ENCODE results near the gene TDRD3.
A peak's percentile ranks its signal among the peaks of the same experiment; 100 is the strongest.
"Not testable (repeated sequence)": the region's sequence is repeated elsewhere in the genome, so short reads cannot be mapped to it uniquely, and the experiment has no call there.

TDRD3 gene

DNA sequence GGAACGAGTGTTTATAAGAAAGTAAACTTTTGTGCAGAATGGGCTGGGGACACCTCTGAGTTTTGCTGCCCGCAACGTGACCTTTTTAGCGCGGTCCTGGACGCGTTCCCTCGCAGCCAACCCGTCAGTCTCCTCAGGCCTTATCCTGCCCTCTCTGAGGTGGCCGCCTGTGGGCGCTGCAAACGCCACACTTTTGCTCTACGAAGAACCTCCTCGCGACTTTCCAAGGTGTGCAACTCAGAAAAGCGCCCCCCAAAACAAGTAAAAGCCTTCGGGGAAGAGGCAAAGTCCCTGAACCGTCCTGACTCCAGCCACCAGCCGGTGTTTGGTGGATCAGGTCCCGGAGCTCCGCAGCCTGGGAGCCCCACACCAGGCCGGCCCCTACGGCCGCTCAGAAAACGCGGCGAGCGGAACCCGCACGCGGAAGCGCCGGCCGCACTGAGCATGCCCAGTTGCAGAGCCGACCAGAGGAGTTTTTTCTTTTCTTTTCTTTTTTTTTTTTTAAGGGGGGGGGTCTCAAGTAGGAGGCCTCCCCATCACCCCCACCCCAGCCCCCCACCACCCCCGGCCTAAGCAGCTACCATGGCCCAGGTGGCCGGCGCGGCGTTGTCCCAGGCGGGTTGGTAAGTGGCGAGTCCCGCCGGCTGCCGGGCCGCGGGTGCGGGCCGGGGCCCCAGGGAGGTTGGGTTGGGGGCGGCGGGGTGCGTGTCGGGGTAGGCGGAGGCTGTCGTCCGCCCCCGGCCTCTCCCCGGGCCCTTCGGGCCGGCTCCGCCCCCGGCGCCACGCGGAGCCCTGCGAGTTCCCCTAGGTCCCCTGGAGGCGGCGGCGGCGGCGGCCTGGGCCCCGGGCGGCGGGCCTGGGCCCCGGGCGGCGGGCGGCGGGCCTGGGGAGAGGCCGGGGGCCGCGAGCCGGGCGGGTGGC lies at the start of gene TDRD3:
TDRD3 (plus strand) TSS at position 438 of the 921 bp plus-strand sequence; CDS start at position 583, 145 bp downstream.
- peak; percentile 94 for DNase-seq

DNA sequence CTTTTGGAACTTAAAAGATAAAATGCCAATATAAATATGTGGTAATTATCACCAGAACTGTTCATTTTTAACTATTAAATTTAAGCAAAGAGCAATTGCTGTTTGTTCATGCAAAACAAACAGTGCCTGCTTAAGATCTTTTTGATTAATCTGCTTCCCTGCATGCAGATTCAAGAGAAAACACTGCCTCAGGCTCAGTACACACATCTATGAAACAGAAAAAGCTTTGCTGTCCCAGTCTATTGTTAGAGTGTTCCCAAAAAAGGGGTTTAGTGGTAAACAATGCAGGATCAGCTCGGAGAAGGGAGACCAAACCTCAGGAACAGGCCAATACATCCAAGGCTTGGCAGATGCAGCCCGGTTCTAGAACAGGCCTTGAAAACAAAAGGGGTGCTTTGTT lies 49.3 kb upstream of the TDRD3 start:
- DNase-seq = no peak

DNA sequence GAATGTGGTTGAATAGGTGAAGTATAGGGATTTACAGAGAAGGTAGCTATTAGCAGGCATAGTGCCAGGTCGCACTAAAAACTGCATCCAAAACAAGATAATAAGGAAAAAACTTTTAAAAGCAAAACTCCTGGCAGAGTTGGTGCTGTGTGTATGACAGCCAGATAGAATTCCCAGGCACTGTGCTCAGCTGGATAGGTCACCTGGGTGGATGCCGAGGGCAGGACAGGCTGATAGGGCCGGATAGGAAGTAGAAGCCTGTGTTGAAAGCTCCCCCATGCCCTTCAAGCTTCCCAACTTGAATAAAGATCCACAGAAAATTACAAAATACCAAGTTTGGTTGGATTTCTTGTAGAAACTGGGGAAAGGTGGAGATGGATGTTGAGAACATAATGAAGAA lies 48.9 kb upstream of the TDRD3 start:
- DNase-seq = no peak

DNA sequence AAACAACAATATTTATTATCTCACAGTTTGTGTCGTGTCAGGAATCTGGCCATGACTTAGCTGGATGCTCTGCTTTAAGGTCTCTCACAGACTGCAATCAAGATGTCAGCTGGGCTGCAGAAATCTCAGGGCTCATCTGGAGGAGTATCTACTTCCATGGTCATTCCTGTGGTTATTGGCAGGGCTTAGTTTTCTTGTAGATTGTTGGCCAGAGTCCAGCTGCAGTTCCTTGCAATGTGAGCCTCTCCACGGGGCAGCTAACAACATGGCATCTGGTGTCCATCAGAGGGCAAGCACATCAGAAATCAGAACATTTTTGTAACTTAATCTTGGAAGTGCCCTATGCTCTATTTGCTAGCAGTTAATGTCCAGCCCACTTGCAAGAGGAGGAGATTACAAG lies 45.7 kb upstream of the TDRD3 start:
- peak; percentile 20 for DNase-seq

DNA sequence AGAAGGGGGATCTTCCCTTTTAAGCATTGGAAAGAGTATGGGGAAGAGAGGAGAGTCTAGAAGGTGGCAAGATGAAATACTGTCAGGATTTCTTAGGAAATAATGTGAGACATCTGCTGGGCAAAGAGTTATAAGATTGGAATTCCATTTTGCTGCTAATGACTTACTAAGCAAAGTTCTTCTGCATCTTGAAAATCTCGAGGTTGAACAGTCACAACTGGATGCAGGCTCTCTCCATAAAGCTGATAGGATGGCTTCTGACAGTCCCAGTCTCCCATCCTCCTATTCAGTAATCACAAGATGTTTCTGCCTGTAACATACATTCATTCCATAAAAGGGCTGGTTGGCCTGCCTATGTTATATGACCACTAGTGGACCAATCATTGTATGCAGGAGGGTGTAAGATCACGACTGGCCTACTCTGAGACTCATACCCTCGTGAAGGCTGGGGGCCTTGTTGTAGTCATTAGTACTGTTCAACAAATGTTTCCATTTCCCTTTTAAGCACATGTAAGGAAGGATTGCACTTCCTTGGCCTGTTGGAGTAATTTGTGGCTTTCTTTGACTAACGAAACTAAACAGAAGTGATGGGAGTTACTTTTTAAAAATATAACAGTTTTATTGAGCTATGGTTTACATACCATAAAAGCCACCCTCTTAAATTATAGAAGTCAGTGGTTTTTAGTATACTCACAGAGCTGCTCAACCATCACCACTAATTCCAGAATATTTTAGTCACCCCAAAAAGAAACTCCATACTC lies 45.0 kb upstream of the TDRD3 start:
- no peak for DNase-seq

DNA sequence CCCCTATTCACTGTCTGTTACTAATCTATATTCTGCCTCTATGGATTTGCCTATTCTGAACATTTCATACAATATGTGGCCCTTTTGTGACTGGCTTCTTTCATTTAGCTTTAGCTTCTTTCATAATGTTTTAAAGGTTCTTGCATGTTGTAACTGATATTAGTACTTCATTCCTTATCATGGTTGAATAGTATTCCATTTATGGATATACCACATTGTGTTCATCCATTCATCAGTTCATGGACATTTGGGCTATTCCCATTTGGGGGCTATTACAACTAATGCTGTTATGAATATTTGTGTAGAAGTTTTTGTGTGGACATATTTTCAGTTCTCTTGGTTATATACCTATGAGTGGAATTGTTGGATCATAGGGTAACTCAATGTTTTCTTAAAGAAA lies 44.4 kb upstream of the TDRD3 start:
- no peak for DNase-seq

DNA sequence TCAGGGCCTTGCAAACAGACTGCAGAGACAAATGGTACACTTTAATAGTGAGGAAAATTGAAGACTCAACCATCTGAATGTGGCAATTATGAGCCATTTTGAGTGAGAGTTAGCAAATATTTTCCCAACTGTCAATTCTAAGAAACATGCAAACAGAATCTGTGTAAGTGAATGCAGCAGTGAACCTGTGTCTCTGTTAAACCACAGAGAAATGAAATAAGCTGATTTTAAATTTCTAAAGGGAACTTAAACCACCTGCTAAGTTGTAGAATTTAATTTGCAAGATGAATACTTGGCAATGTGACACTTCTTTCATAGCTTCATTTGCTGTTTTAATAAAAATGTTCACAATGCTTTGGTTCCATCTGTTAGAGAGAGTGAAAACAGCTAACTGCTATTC lies 42.0 kb upstream of the TDRD3 start:
- DNase-seq = no peak

DNA sequence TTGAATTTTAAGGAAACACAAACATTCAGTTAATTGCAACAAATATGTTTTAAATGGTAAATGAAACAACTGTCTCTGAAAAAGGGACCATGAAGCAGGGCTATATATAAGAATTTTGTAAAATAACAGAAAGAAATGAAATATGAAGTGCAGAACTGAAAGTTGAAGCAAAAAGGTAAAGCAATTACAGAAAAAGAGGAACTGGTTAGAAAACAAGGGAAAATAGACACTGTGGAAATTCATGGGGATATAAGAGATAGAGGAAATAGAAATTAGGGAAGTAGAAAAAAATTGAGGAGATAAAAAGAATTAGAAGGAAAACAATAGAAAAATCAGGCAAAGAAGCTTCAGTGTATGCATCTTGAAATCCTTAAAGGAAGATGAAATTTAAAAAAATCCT lies 40.0 kb upstream of the TDRD3 start:
- DNase-seq = no peak

DNA sequence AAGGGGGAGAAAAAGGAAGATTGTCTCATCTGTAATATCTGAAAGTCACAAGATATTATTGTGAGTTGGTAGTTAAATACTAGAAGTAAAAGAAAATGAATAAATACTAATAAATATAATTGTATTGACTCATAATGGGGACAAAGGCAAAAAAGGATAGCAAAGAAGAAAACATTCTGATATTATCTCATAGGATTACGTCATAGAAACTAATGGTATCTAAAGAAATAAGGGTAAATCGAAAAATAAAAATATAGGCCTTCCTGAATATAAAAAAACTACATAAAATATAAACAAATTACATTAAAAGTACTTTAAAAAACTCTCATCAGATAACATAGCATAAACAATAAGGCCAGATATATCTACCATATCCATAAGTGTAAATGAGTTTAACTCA lies 38.6 kb upstream of the TDRD3 start:
- no peak for DNase-seq

DNA sequence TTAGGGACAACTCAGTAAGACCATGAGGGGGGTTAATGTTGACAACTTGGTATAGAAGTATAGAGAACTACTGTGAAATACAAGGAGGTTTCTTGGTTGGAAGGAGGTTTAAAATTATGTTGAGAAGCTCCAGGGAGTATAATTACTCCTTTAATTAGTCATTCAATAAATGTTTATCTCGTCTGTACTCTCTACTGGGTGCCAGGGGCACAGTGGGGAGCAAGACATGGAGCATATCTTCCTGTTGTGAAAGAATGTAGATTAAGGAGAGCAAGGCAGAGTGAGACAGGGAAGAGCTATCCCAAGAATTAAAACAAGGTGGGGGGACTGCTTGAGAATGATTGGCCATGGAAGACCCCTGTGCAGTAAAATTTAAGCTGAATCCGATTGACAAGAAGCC lies 33.7 kb upstream of the TDRD3 start:
- DNase-seq = no peak

DNA sequence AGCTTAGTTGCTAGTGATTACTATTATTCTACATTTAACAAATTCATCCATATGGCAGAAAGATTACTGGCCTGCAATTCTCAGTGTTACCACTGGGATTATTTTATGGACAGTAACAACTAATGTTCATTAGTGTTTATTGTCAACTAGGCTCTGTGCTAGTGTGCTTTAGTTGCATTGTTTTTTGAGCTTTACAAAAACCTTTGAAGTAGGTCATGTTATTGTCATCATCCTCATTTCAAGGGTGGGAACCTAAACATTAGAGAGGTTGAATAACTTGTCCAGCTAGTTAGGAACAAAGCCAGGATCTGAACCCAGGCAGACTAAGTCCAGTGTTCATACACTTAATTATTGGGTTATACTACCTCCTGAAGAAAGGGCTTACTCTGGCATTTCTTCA lies 27.8 kb upstream of the TDRD3 start:
- DNase-seq = no peak

DNA sequence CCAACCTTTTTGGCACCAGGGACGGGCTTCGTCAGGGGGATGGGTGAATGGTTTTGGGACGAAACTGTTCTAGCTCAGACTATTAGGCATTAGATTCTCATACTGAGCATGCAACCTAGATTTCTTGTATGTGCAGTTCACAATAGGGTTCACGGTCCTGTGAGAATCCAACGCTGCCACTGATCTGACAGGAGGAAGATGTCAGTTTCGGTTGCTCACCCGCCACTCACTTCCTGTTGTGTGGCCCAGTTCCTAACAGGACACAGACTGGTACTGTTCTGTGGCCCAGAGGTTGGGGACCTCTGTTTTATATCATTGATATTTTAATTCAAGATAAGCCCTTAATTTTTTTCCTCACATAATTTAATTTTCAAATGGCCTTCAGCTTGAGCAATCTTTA lies 26.7 kb upstream of the TDRD3 start:
- no peak for DNase-seq

DNA sequence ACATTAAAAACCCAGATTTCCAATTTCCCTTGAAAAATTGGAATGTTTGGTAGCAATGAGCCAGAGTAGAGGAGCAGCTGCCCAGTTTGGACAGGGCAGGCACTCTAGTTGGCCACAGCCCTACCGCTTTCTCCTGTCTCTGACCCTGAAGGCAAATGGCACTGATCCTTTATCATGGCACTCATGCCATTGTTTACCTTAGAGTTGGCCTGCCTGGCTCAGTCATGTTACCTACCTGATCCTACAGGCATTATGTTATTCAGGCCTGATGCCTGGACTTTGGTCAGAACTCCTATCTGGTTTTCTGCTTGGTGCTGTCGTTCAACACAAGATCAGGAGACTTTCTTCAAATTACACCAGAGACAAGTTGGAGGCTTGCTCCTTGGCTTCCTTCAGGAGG lies 24.9 kb upstream of the TDRD3 start:
- no peak for DNase-seq

DNA sequence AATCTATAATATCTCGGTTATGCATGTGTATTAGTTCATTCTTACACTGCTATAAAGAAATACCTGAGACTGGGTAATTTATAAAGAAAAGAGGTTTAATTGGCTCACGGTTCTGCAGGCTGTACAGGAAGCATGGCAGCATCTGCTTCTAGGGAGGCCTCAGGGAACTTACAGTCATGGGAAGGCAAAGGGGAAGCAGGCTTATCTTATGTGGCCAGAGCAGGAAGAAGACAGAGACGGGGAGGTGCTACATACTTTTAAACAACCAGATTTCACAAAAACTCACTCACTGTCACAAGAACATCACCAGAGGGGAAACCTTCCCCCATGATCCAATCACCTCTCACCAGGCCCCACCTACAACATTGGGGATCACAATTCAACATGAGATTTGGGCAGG lies 17.7 kb upstream of the TDRD3 start:
- not testable (repeated sequence) for DNase-seq

DNA sequence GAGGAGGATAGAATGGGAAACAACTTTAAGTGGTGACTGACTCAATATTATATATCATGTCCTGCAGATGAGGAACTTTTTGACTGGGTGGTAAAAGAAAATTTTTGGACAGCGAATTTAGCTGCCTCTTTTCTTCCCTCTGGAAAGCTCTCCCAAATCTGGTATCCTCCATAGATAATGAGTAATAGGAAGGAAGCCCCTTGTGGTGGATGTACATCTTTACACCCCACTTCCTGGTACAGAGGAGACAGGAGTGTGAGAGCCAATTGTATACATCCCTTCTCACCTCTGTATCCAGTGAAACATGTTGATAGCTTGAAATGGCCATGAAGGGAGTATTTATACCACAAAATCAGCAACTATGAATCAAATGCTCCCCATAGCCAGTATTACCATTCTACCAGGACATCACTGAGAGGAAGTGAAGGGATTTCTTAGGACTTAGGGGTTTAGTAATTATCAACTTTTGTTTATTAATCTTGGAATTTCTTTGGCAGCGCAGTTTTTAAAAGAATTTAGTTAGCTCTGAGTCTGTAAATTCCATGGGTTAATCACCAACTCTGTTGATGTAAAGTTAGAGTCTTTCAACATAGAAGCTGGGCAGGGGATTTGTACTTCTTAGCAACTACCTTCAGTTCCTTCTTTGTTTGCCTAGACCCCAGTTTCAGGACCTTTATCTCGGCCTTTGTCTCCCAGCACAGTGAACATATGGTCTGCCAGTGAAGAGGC lies 17.0 kb upstream of the TDRD3 start:
- DNase-seq = no peak

DNA sequence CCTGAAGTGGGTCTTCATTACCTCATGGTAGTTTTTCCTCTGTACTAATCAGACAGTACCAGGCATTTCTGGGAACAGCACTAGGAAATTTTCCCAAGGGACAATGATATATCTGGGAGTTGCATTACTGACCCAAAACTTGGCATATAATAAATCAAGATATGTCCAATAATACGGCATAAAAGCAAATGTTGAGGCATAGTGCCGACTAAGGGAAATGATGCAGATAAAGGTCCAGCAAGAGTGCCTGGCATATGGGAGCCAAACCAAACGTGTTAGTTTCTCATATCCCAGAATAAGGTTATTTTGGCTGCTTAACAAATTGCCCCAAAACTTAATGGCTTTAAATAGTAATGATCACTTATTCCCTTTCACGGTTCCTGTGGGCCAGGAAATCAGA lies 12.1 kb upstream of the TDRD3 start:
- DNase-seq = no peak

DNA sequence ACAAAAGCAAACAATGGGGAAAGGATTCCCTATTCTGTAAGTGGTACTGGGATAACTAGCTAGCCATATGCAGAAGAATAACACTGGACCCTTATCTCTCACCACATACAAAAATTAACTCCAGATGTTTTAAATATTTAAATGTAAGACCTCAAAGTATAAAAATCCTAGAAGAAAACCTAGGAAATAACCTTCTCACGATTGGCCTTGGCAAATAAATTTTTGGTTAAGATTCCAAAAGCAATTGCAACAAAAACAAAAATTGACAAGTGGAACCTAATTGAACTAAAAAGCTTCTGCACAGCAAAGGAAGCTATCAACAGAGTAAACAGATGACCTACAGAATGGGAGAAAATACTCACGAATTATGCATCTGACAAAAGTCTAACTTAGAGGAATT lies 10.8 kb upstream of the TDRD3 start:
- DNase-seq = no peak

DNA sequence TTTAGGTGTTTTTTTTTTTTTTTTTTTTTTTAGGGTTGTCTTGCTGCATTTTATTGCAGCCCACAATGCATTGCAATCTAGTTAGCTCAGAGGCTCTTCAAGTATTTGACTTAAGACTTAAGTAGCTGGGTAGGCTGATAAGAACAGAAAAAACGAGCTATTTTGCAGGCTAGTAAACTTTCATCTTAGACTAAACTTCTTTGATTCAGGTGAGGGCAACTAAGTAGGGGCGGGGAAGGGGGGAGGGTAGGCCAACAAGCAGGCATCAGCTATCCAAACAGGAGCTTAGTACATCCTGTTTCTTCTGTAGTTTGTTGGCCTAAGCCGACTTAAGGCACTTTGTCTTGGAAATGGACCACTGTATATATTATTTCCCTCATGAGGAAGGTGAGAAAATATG lies 4.9 kb upstream of the TDRD3 start:
- DNase-seq = no peak

DNA sequence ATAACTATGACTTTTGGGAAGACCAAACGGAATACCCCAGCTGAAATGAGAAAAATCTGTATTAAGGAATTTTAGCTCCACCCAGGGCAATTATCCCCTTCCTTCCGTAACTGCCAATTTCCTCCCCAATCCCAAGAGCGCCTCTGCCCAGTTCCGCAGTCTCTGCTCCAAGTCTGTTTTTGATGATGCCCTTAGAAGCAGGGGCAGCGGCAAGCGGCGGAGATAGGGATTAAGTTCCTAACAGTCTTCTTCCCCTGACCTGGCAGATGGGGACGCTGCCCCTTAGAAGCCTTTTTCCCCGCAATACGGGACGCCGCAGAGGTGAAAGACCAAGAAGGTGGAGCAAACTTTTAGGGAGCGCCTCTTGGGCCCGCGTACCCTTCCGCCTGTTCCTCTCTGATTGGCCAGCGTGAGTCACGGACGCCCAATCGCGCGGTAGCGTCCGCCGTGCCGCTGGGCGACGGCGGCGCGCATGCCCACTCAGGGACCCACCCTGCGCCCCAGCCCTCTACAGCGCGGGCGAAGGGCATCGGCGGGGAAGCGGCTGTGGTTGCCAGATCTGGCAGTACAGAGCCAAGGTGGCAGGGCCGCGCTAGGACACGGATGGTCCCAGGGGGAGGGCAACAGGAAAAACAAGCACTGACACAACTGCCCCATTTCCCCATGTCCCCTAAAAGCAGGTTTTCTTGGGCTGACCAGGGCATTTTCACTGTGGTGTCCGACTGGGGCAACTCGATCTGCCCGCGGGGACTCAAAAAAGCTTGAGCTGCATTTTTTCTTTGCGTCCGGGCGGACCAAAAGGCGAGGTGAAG lies 843 bp upstream of the TDRD3 start:
- DNase-seq = peak; percentile 94

DNA sequence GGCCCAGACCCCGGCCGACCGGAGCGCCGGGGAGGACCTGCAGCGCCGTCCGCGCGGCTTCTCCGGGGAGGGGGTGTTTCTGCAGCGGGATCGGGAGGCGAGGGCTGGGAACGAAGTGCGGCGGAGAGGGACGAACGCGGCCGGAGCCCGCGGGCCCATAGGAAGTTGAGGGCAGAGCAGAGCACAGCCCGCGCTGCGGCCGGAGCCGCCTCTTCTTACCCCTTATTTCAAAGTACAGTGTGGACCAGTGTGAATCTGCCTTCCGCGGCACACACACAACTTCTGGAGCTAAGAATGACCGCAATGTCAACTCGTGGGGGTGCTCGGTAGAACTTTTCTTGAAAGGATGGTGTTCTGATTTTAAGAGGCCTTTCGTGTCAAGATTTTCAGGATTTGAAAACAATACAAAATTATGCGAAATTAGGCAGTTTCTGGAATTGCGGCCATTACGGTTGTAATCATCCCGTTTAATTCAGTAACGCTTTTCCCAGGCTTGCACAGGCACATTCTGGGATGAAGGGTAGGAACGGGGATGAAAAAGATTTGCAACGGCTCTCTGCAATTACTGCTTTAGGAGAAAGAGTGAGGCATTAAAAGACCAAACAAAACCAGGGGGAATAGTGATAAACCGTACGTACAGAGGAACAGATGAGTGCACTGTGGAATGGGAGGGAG lies 821 bp downstream of the TDRD3 start:
- DNase-seq = peak; percentile 72

DNA sequence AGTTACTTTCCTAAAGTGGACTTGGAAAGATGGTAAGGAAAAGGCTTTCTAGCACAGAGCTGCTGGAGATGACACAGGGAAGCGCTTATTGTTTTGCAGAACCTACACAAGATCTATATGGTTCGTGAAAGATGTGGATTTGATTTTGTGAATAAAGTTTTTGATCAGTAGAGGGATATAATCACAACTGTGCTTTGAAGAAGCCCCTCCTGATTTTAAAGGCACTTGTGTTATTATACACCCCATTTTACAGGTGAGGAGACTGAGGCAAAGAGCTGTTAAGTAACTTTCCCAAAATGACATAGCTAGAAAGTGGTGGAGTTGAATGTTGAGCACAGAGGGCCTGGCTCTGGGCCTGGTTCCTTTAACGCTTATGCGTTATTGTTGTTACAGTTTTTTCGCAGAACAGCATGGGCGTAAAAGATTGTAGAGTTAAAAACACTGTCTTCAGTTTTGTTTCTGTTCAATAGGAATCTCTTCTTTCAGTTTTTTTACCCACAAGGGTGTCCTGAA lies 1.4 kb downstream of the TDRD3 start:
- DNase-seq = no peak

Data from femur (tissue), 1 donor.